NB4 (cell line): ENCODE data around the gene RDM1.
"Not testable (repeated sequence)": the region's sequence is repeated elsewhere in the genome, so short reads cannot be mapped to it uniquely, and the experiment has no call there.

Source experiments
- DNase-seq: peaks from one replicate; pipeline ENCODE4 v3.0.0; 2010; ENCODE audit warnings: low read depth
- H3K4me3 ChIP-seq: one replicate; pipeline ENCODE4 v1.5.1; 2011; ENCODE audit warnings: mild to moderate bottlenecking, low read depth, low read length, moderate library complexity
- MYC ChIP-seq: IDR thresholded peaks from 2 replicates; pipeline ENCODE4 v1.6.1; 2011; ENCODE audit warnings: low read depth, low read length
- POLR2A ChIP-seq: IDR thresholded peaks from 2 replicates; pipeline ENCODE4 v1.6.1; 2011; ENCODE audit warnings: mild to moderate bottlenecking; ENCODE audit not compliant: insufficient read length; ENCODE audit errors: extremely low read depth
- TF ChIP-seq, protein P1 (sequence below): IDR thresholded peaks from one replicate; pipeline ENCODE4 v1.5.1; 2012; ENCODE audit warnings: low read depth, low read length
- TF ChIP-seq, protein P2 (sequence below): IDR thresholded peaks from 2 replicates; pipeline ENCODE4 v1.6.1; 2011; ENCODE audit warnings: low read depth, low read length

Gene RDM1

DNA sequence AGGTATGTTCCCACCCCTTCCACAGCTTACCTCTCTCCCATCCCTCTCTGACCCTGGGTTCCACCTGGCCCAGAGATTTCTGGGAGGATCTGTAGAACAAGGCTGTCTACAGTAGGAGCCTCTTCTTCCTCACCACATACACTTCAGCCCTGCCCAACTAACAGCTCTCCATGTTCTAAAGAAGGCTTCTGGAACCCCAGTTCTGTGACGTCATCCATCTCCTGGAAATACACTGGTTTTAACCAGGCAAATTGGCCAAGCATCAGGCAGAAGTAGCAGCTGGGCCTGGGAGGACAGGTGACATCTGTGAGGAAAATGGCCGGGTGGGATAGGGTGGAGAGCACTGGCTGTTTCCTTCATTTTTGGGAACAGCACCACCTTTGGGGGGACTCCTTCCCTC lies 13.0 kb upstream of the RDM1 start, which contains the start of gene LYZL6:
TSS of gene LYZL6 (minus strand) at position 177 of the 400 bp plus-strand sequence. CDS start 4,357 bp downstream, outside the sequence.
- TF ChIP-seq, protein P1, sequence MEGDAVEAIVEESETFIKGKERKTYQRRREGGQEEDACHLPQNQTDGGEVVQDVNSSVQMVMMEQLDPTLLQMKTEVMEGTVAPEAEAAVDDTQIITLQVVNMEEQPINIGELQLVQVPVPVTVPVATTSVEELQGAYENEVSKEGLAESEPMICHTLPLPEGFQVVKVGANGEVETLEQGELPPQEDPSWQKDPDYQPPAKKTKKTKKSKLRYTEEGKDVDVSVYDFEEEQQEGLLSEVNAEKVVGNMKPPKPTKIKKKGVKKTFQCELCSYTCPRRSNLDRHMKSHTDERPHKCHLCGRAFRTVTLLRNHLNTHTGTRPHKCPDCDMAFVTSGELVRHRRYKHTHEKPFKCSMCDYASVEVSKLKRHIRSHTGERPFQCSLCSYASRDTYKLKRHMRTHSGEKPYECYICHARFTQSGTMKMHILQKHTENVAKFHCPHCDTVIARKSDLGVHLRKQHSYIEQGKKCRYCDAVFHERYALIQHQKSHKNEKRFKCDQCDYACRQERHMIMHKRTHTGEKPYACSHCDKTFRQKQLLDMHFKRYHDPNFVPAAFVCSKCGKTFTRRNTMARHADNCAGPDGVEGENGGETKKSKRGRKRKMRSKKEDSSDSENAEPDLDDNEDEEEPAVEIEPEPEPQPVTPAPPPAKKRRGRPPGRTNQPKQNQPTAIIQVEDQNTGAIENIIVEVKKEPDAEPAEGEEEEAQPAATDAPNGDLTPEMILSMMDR = no peak
- TF ChIP-seq POLR2A = no peak
- no peak for TF ChIP-seq MYC
- TF ChIP-seq, protein P2, sequence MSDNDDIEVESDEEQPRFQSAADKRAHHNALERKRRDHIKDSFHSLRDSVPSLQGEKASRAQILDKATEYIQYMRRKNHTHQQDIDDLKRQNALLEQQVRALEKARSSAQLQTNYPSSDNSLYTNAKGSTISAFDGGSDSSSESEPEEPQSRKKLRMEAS = no peak
- DNase-seq = no peak
- no peak within 1 kb of the TSS for H3K4me3 ChIP-seq

DNA sequence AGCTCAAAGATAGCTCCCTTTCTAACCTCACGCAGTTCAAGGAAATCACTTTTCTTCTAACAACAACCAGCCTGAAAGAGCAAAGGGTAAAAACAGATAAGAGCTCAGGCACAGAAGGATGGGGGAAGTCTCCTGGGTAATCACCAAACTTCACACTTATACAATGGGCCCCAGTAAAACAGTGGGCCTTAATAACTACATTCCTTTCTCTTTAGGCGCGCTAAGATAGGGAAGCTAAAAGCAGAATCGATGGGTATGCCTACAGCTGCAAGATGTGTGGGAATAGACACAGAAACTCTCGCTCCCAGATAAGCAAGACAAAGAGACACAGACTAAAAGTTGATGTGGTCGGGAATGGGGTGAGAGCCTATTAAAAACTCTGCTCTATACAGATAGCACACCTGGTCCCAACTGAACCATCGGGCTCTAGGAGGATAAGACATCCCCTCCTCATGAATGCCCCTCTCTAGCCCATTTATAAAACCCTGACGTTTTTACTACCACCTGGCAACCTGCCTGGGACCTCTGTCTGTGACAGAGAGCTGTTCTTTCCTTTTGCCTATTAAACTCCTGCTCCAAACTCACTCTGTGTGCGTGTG lies 12.1 kb upstream of the RDM1 start:
- no peak for DNase-seq
- no peak for TF ChIP-seq POLR2A
- TF ChIP-seq, protein P2 = no peak
- TF ChIP-seq, protein P1 = no peak
- no peak for TF ChIP-seq MYC
- no peak overlapping the region for H3K4me3 ChIP-seq

DNA sequence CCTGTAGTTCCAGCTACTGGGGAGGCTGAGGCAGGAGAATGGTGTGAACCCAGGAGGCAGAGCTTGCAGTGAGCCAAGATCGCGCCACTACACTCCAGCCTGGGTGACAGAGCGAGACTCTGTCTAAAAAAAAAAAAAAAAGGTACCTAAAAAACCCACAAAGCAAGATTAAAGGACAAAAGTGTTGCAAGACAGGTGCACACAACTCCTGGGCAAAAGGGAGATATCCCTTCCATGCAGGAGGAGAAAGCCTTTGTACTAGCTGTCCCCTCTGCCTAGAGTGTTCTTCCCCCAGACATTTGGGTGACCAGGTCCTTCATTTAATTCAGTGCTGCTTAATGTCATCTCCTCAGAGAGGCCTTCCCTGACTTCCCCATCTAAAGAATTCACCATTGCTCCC lies 7.9 kb upstream of the RDM1 start:
- H3K4me3 ChIP-seq, DNase-seq: not testable (repeated sequence)

DNA sequence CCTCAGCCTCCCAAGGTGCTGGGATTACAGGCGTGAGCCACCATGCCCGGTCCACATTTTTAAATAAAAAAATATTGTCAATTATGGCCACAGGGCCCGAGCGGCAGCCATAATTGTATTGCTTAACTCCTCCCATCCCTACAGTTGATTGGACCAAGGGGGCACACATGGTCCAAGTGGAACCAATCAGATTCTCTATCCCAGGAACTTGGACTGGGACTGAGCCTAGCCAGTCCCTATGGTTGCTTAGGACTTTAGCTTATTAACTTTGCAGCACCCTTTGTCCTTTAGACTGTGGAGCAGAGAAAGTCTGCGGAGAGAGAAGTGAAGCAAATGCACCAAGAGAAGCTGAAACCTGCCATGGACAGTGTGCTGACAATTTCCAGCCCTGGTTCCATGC lies 5.5 kb upstream of the RDM1 start:
- peak; percentile 20 for DNase-seq
- no peak overlapping the region for H3K4me3 ChIP-seq
- TF ChIP-seq POLR2A (no peak), MYC (no peak)
- TF ChIP-seq, protein P1 = no peak
- TF ChIP-seq, protein P2 = no peak

DNA sequence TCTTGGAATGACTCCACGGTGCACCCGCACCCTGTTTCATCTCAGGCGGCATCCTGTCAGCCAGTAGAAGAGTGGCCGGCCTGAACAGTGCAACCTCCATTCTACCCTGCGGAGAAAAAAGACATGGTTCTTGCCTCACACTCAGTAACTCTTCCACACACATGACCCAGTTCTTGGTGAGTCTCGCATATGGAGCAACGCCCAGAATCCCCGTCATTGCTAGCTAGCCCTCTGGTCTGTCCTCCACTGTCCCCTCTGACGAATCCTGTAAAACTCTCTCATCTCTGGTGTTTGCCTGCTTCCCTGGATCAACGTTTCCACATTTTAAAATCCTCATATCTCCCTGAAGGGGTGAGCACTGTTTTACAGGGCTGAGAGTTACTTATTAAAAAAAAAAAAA lies 4.2 kb upstream of the RDM1 start:
- no peak overlapping the region for H3K4me3 ChIP-seq
- DNase-seq = no peak
- TF ChIP-seq, protein P2 = no peak
- TF ChIP-seq POLR2A = no peak
- TF ChIP-seq, protein P1 = no peak
- no peak for TF ChIP-seq MYC

DNA sequence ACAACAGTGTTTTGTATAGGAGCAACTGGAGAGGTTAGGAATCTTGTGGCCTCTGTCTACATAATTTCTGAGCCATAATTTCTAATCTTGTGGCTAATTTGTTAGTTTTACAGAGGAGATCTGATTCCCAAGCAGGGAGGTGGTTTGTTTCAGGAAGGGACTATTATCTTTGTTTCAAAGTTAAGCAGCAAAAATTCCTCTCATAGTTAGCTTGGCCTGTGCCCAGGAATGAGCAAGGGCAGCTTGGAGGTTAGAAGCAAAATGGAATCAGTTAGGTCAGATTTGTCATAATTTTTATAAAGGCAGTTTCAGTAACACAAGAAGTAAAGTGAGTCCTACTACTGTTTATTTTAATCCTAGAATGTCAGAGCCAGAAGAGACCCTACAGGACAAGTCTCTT lies 2.0 kb upstream of the RDM1 start:
- no peak overlapping the region for H3K4me3 ChIP-seq
- DNase-seq = no peak
- TF ChIP-seq MYC = no peak
- TF ChIP-seq POLR2A = no peak
- TF ChIP-seq, protein P2 = no peak
- TF ChIP-seq, protein P1 = no peak
